Astrocyte (in vitro differentiated cells and primary cell): ENCODE data around the gene PIAS1. TPM values are rescaled to one million over a fixed set of nuclear protein-coding genes. Genes with fewer than 3 reads are reported as not detected.

Experiments used
- DNase-seq: peaks from one replicate; pipeline ENCODE4 v3.0.0-alpha.2; 2010; ENCODE audit warnings: low read depth
- FAIRE-seq: peaks from 2 replicates; lab custom pipeline; 2011; peaks lifted over from hg19 to GRCh38; lab: Jason Lieb, UNC
- H2AFZ ChIP-seq: 2 replicates; pipeline ENCODE4 v1.6.0; 2012; ENCODE audit warnings: low read depth, low read length, inconsistent platforms
- H3K27ac ChIP-seq: 2 replicates; pipeline ENCODE4 v1.5.1; 2011; ENCODE audit warnings: low read depth, low read length, inconsistent platforms
- H3K27me3 ChIP-seq: 2 replicates; pipeline ENCODE4 v1.6.0; 2011; ENCODE audit warnings: low read length, inconsistent platforms; ENCODE audit not compliant: insufficient read depth
- H3K36me3 ChIP-seq: 2 replicates; pipeline ENCODE4 v1.5.1; 2011; ENCODE audit warnings: low read length, inconsistent platforms; ENCODE audit not compliant: insufficient read depth
- H3K4me1 ChIP-seq: 2 replicates; pipeline ENCODE4 v1.5.1; 2011; ENCODE audit warnings: low read length, inconsistent platforms; ENCODE audit not compliant: insufficient read depth
- H3K4me2 ChIP-seq: 2 replicates; pipeline ENCODE4 v1.6.0; 2012; ENCODE audit warnings: low read length, inconsistent platforms
- H3K4me3 ChIP-seq: 2 replicates; pipeline ENCODE4 v1.5.1; 2011; ENCODE audit warnings: low read depth, mild to moderate bottlenecking, low read length, inconsistent platforms; ENCODE audit not compliant: insufficient read depth
- H3K79me2 ChIP-seq: 2 replicates; pipeline ENCODE4 v1.6.0; 2012; ENCODE audit warnings: mild to moderate bottlenecking, low read length, inconsistent platforms; ENCODE audit not compliant: insufficient read depth
- H3K9ac ChIP-seq: 2 replicates; pipeline ENCODE4 v1.6.0; 2012; ENCODE audit warnings: mild to moderate bottlenecking, low read length, inconsistent platforms
- H3K9me3 ChIP-seq: 2 replicates; pipeline ENCODE4 v1.5.1; 2012; ENCODE audit warnings: low read depth, mild to moderate bottlenecking, low read length, inconsistent platforms; ENCODE audit not compliant: insufficient read depth
- H4K20me1 ChIP-seq: 2 replicates; pipeline ENCODE4 v1.6.0; 2012; ENCODE audit warnings: low read length, inconsistent platforms; ENCODE audit not compliant: insufficient read depth
- H3K27ac Mint-ChIP-seq: one replicate; pipeline ENCODE4 v1.8.0; 2021; ENCODE audit warnings: mild to moderate bottlenecking, mixed read lengths; ENCODE audit not compliant: unreplicated experiment
- H3K27me3 Mint-ChIP-seq: one replicate; pipeline ENCODE4 v1.8.0; 2021; ENCODE audit warnings: low read depth, mixed read lengths; ENCODE audit not compliant: unreplicated experiment
- H3K36me3 Mint-ChIP-seq: one replicate; pipeline ENCODE4 v1.8.0; 2021; ENCODE audit warnings: low read depth, mixed read lengths; ENCODE audit not compliant: unreplicated experiment
- H3K4me1 Mint-ChIP-seq: one replicate; pipeline ENCODE4 v1.8.0; 2021; ENCODE audit warnings: low read depth, mixed read lengths; ENCODE audit not compliant: unreplicated experiment
- H3K4me3 Mint-ChIP-seq: one replicate; pipeline ENCODE4 v1.8.0; 2021; ENCODE audit warnings: mild to moderate bottlenecking, moderate library complexity, mixed read lengths; ENCODE audit not compliant: unreplicated experiment
- H3K9me3 Mint-ChIP-seq: one replicate; pipeline ENCODE4 v1.8.0; 2021; ENCODE audit warnings: mild to moderate bottlenecking, mixed read lengths; ENCODE audit not compliant: unreplicated experiment
- EZH2 ChIP-seq: IDR thresholded peaks from 2 replicates; pipeline ENCODE4 v1.6.1; 2012; ENCODE audit warnings: mild to moderate bottlenecking, low read length, inconsistent platforms; ENCODE audit not compliant: insufficient read depth
- total RNA-seq: library from RNA; stranded (reverse); gene quantifications from 2 replicates; pipeline ENCODE4 v1.2.1, GENCODE V29; 2021
- TF ChIP-seq, protein P1 (sequence below): IDR thresholded peaks from 2 replicates; pipeline ENCODE4 v1.5.1; 2011; ENCODE audit warnings: low read depth, mild to moderate bottlenecking, inconsistent platforms, low read length, moderate library complexity; ENCODE audit not compliant: insufficient read depth

Gene PIAS1
- total RNA-seq, 1 donor from 2014 or later = 30.2 TPM

DNA sequence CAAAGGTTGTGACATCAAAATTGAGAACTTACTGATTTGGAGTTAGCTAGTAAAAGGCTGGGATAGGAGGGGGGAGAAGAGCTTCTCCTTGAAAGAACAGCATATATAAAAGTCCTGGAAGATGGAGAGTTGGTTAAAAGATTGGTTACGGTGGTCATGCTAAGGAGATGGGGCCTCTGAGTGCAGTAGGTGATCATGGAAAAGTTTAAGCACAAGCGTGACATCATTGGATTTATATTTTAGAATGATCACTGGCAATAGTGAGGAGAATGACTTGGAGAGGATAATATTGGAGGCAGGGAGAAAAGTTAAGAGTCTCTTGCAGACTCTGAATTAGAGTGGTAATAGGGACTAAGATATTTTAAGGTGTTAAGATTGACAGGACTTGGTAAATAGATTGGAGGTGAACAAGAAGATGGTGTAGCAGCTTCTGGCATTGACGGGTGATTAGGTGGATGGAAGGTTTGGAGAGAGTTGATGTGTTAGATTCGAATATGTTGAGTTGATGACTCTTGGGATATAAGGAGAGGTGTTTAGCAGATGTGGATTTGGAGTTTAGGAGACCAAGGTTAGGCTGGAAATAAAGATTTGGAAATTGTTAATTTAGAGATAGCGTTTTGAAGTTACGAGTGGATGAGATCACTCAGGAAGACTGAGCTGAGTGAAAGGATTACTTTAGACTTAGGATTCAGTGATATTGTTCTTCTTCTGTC, 19.6 kb downstream of the PIAS1 start:
- Histone ChIP-seq H4K20me1 (peaks cover 71% of the 10 kb centered on the region), H3K4me2 (no peak overlapping the region), H3K9me3 (no peaks in the 10 kb centered on the region), H3K9ac (no peak overlapping the region), H3K27me3 (no peaks in the 10 kb centered on the region), H3K27ac (no peak overlapping the region), H3K4me1 (no peaks in the 10 kb centered on the region), H3K79me2 (peaks cover 90% of the 10 kb centered on the region), H2AFZ (no peak overlapping the region), H3K36me3 (no peaks in the 10 kb centered on the region), H3K4me3 (no peak overlapping the region)
- H3K36me3 Mint-ChIP-seq = no peaks in the 10 kb centered on the region
- no peak for DNase-seq
- no peak for FAIRE-seq
- H3K9me3 Mint-ChIP-seq = no peaks in the 10 kb centered on the region
- H3K4me1 Mint-ChIP-seq = peaks cover 12% of the 10 kb centered on the region
- no peaks in the 10 kb centered on the region for H3K27me3 Mint-ChIP-seq
- no peak overlapping the region for H3K4me3 Mint-ChIP-seq
- no peak overlapping the region for H3K27ac Mint-ChIP-seq
- TF ChIP-seq, protein P1, sequence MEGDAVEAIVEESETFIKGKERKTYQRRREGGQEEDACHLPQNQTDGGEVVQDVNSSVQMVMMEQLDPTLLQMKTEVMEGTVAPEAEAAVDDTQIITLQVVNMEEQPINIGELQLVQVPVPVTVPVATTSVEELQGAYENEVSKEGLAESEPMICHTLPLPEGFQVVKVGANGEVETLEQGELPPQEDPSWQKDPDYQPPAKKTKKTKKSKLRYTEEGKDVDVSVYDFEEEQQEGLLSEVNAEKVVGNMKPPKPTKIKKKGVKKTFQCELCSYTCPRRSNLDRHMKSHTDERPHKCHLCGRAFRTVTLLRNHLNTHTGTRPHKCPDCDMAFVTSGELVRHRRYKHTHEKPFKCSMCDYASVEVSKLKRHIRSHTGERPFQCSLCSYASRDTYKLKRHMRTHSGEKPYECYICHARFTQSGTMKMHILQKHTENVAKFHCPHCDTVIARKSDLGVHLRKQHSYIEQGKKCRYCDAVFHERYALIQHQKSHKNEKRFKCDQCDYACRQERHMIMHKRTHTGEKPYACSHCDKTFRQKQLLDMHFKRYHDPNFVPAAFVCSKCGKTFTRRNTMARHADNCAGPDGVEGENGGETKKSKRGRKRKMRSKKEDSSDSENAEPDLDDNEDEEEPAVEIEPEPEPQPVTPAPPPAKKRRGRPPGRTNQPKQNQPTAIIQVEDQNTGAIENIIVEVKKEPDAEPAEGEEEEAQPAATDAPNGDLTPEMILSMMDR = no peak
- TF ChIP-seq EZH2 = no peak

DNA sequence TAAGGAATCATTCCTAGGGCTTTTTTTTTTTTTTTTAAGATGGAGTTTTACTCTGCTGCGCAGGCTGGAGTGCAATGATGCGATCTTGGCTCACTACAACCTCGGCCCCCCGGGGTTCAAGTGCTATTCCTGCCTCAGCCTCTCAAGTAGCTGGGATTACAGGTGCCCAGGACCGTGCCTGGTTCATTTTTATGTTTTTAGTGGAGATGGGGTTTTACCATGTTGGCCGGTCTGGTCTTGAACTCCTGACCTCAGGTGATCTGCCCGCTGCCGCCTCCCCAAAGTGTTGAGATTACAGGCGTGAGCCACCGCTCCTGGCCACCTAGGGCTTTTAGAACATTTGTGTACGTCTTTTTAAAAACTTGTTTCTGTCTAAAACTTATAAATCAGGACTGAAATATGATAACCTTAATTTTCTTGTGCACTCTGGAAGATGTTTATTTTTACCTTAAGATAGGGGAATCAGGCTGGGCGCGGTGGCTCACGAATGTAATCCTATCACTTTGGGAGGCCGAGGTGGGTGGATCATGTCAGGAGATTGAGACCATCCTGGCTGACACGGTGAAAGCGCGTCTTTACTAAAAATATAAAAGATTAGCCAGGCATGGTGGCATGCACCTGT, 21.8 kb downstream of the PIAS1 start:
- Histone ChIP-seq H3K4me1 (no peaks in the 10 kb centered on the region), H3K27ac (no peak overlapping the region), H3K36me3 (no peaks in the 10 kb centered on the region), H3K9ac (no peak overlapping the region), H3K4me3 (no peak overlapping the region), H3K9me3 (no peaks in the 10 kb centered on the region), H2AFZ (no peak overlapping the region), H3K79me2 (peaks cover 93% of the 10 kb centered on the region), H3K4me2 (no peak overlapping the region), H4K20me1 (peaks cover 76% of the 10 kb centered on the region), H3K27me3 (no peaks in the 10 kb centered on the region)
- Mint-ChIP-seq H3K27me3 (no peaks in the 10 kb centered on the region), H3K27ac (no peak overlapping the region), H3K4me1 (peaks cover 7% of the 10 kb centered on the region), H3K9me3 (no peaks in the 10 kb centered on the region), H3K36me3 (no peaks in the 10 kb centered on the region), H3K4me3 (no peak overlapping the region)
- FAIRE-seq (no peak), DNase-seq (no peak)
- no peak for TF ChIP-seq EZH2
- TF ChIP-seq, protein P1 = no peak

DNA sequence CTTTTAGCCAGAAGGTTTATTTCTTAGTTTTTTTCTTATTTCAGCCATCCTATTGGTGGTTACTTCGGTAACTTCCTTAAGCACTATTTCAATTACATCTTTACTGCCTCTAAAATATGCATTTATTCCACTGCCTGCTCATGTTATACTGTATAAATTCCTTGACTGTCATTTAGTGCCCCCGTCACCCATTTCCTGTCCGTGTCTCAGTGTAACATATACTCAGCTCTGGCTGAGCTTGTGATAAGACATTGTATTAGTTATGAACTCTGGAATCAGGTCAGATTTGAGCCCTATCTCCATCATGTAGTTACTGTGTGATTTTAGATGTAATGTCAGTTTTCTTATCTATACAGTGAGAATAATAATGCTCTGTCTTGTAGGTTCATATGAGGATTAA, 24.2 kb downstream of the PIAS1 start:
- no peaks in the 10 kb centered on the region for H3K27me3 ChIP-seq
- no peak overlapping the region for H3K9ac ChIP-seq
- no peak for TF ChIP-seq EZH2
- TF ChIP-seq, protein P1 = no peak
- Mint-ChIP-seq H3K36me3 (no peaks in the 10 kb centered on the region), H3K27ac (no peak overlapping the region), H3K27me3 (no peaks in the 10 kb centered on the region), H3K4me3 (no peak overlapping the region), H3K4me1 (peaks cover 27% of the 10 kb centered on the region), H3K9me3 (no peaks in the 10 kb centered on the region)
- H2AFZ ChIP-seq = no peak overlapping the region
- H3K4me2 ChIP-seq = no peak overlapping the region
- DNase-seq (no peak), FAIRE-seq (peak; percentile 26)
- H3K27ac ChIP-seq = no peak overlapping the region
- H3K36me3 ChIP-seq = no peaks in the 10 kb centered on the region
- peaks cover 97% of the 10 kb centered on the region for H3K79me2 ChIP-seq
- H3K9me3 ChIP-seq = no peaks in the 10 kb centered on the region
- no peaks in the 10 kb centered on the region for H3K4me1 ChIP-seq
- peaks cover 85% of the 10 kb centered on the region for H4K20me1 ChIP-seq
- H3K4me3 ChIP-seq = no peak overlapping the region
